Fibroblast of skin of right biceps (primary cell): ENCODE results near the gene DSC2.

ENCODE experiments used
- DNase-seq: peaks from one replicate; pipeline ENCODE4 v3.0.0-alpha.2; 2013

DSC2 gene

DNA sequence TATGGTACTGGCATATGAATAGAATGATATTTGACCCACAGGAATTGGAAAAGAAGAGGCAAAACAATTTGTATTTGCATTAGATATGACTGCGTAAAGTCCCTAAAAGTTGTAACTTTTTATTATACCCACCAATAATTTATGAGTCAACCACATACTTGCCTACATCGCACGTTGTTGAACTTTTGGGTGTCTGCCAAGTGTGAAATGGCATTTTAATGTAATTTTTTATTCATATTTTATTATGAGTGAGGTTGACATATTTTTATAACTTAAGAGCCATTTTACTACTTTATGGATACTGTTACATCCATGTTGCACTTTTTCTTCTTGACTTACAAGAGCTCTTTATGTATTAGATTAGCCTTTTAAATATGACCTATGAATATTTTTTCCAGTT is 4.6 kb downstream of the DSC2 start:
- no peak for DNase-seq

DNA sequence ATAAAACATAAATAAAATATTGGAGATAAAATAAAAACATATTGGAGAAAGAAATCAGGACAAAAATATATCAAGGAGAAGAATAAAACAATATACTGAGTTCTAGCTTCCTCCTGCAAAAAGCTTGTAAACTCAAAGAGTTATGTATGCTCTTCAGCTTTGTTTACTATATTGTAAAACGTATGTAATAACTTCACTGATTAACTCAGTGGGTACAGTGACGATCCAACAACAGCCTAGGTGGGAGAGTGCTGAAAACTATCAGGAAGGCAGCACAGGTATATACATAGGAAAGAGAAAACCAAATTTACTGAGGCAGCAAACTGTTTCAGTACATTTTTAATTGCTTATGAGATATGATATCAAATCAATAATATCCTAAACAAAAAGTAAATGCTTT is 8.3 kb downstream of the DSC2 start:
- no peak for DNase-seq

DNA sequence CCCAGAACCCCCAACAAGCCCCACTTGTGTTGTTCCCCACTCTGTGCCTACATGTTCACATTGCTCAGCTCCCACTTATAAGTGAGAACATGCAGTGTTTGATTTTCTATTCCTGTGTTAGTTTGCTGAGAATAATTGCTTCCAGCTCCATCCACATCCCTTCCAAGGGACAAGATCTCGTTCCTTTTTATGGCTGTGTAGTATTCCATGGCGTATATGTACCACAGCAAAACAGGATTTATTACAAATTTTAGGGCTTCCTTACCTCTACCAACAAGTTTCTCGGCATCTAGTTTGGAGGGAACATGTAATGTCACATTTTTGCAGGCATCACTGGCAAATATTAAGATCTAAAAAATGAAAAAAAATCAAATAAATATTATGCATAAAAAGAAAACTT is 8.9 kb downstream of the DSC2 start:
- no peak for DNase-seq

DNA sequence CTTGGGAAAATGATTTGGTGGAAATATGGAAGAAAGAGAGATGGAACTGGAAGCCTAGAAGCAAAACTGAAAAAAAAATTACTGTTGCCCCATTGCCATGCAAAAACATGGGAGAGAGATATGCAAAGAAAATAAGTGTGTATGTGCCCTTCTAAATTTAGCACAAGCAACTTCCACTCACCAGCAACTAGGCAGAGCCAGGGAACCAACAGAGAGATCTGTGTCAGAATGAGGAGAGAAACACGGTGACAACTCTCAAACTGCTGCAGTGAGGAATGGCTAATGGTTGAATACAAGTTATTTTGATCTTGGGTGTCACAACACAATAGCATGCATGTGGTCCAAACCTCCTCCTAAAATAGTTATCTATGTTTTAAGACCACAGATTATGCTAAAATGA is 10.9 kb downstream of the DSC2 start:
- no peak for DNase-seq

DNA sequence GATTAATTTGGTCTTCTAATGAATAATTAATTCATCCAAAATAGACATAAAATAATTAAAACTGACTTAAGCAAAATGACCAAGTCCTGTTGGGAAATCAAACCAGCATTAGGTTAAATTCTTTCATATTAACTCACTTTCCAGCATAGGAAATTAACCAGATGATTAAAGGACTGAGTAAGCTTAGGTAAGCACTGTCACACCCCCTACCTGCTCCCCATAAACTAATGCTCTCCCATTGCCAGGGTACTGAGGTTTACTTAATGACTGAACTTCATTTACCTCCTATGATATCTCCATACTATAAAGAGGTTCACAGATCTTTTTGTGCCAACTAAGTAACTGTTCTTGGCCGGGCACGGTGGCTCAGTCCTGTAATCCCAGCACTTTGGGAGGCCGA is 13.7 kb downstream of the DSC2 start:
- DNase-seq = no peak

DNA sequence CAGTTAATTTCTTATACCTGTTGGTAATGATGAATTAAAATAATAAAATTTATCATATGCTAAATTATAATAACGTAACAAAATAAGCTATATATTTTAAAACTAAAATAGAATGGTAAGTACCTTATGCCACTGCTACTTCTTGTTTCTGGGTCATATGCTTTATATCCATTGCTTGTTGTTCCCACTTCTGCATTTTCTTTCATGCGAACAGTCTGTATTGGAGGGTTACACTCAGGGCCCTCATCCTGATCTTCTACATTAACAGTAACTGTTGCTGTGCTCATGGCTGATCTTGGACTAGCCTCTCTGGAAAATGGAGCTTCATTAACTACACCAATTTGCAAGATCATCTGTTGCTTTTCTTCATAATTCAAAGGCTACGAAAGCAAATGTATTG is 22.2 kb downstream of the DSC2 start:
- DNase-seq = no peak

DNA sequence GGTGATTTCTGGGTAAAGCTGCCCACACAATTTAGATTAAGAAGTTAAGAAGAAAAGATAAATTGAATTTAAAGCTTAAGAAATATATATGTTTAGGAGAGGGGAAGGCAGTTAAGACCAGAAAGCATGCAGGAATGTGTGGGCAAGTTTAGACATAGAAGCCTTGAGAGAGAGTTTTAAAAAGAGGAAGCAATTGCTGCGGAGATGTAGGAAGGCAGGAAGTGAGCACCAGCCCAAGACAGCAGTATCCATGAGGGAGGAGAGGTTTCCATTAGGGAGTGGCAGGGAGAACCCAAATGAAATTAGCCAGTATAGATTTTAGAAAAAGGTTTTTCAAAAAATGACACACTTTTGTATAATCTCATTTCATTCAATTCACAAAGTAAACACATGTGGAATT is 24.3 kb downstream of the DSC2 start:
- no peak for DNase-seq

DNA sequence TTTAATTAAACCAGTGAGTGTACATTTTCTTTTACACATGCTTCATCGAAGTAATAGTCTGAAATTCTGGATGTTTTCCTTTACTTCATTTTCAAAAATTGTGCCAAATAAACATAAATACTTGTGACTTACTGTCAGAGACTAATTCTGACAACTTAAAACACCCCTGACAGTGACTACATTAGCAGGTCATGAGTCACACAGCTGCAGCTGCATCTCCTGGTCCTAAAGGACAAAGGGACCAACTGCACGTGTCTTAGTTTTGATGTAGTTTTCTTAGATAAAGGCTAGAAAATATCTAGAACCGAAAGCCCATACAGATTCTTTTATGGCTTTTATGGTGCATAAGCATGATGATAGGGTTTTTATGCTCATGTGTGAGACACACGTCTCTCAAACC is 30.0 kb downstream of the DSC2 start:
- no peak for DNase-seq

DNA sequence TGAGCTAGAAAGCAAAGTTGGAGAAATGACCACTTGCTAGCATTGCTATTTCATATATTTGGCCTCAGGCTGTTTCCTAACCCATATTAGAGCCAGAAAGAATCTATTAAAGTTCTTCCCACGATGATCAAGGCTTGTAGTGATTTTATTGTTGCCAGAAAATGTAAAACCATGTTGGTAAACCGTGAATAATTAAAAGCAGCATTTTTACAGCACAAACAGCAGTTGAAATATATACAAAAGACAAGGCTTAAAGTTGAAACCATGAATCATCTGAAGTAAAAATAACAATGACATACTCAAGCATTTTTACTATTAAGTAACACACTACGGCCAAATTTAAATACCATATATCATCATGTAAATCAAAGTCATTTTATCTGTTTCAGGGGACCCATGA is 32.0 kb downstream of the DSC2 start:
- no peak for DNase-seq

DNA sequence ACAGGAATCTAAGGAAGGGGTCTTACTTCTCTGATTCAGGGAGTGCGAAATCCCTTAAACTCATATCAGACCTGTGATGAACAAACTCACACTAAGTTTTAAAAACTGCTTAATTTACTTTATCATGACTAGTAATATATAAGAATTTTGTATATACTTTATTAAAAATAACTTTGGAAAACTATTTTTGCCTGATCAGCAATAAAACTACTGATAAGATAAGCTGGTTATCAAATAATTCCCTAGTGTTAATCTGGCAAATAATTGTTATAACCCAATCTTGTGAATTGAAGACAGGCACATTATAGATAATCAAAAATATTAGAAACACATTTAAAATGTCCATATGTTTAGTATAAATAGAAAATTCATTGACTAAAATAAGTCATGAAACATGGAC is 36.0 kb downstream of the DSC2 start:
- no peak for DNase-seq

DNA sequence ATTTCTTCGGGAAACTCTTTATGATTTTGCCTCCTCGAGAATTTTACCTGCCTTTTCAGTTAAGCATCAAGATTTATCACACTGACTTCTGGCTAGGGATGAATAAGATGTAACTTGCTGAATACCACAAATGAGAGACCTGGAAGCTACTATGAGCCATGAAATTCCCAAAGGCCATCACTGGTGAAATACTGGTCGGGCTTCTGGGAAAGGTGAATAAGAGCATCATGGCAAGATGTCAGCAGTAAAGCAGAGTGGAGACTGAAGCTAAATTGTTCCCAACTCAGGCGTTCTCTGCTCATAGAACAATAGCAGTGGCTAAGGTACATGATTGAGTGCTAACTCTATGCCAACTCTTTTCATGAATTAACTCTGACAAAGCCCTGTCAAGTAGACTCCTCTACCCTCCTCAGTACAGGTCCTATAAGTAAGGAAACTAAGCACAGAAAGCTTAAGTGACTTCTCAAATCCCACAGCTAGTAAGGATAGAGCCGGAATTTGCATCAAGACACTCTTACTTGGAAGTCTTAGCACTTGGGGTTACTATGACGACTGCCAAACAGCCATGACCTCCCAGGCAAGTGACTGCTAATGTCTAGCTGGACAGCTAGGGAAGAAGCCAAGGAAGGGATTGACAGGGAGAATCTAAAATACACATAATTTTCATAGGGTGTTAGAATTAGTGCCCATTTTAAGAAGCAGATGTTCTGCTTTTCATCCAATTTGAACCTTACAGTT is 37.0 kb downstream of the DSC2 start:
- DNase-seq = peak; percentile 25

DNA sequence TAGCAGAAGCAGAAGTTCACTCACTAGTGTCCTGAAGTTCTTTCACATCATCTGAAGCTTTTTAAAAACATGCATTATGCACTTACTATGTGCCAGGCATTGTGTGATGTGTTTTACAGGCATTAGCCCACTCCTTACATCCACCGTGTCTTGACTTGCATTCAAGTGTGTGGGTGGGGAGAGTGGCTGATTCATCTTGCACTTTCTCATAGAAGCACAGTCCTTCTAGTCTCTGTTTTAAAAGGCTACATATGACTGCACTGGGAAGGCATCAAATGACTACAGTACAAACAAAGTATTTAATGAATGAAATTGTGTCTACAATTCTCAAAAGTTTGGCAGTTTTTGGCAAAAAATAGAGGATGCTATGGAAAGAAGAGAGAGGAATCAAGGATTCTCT is 38.1 kb downstream of the DSC2 start:
- DNase-seq = no peak

DNA sequence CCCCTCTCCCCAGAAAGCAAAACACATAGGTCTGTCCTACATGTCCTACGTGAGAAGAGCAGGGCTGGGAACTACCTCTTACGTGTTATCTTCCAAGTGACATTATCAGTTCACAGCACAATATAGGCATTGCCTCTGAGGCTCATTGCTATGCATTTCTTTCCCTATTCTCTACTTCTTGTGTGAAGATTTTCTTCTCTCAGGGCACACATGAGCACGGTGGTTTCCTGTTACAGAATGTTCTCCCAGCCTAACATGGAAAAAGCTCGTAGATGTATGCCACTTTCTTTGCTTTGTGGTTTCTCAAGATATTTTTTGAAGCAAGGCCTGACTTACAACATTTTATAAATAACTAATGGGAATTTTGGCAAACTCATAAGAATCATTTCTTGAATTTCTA is 40.3 kb downstream of the DSC2 start:
- DNase-seq = no peak

DNA sequence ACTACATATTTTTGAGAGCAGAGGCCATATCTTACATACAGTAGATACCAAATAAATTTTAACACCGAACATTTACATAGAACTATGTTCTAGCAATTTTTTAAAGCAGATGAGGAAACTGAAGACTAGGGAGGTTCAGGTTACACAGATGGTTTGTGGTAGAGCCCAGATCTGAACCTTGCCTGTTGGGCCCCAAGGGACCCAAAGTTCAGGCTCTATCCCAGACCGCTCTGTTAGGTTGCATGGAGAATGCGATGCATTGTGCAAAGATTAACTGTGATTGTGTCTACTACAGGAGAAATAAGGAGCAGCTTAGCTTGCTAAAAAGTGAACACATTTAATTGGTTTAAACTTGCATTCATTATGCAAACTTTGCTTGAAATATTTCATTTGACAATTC is 43.3 kb downstream of the DSC2 start:
- no peak for DNase-seq

DNA sequence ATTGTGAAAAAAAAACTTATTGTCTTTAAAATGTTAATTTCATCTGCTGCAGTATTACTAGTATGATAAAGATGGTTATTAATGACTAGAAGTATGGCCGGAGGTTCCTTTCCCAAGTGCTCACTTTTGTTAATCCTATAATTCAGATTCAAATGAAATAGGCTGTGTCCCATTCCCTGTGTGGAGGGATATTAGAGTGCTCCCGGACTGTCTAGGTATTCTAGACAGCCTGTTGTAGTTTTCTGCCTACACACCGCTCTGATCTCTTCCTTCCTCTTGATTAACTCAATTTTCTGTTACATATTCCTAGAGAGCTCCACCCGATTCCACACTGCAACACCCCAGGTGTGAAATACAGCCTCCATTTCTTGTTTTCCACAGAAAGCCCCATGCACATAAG is 44.3 kb downstream of the DSC2 start:
- DNase-seq = no peak

DNA sequence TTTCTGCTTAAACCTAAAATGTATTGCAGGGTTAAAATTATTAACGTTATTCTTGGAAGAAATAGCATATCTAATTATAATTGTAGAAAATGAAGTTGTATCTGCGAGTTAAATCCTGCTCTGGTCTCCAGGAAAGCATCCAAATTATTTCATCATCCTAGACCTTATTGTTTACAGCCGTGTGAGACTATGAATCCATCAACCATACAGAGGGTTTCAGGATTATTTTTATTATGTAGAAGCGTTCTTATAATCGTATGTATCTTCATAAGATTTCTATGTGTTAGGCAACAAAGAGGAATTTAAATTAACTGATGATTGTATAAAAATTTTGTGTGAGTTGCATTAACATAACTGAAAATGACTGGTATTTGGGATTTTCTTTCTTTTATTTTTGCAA is 45.2 kb downstream of the DSC2 start:
- DNase-seq = no peak

DNA sequence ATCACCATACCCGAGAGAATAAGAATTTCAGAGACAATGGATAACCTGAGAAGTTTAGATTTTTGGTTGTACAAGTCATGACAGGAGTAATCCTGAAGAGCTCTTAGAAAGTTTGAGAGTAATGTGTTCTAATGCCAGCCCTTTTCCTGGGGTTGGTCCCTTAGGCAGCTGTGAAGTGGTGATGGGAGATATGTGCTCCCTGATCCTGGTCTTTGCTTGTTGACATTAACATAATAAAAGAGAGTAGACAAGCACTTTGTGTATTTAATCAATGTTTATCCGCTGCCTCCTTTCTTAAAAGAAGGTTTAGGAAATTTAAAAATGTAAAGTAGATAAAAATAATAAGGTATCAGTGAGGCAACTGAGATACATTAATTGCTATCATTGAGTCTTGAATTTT is 45.9 kb downstream of the DSC2 start:
- DNase-seq = no peak

DNA sequence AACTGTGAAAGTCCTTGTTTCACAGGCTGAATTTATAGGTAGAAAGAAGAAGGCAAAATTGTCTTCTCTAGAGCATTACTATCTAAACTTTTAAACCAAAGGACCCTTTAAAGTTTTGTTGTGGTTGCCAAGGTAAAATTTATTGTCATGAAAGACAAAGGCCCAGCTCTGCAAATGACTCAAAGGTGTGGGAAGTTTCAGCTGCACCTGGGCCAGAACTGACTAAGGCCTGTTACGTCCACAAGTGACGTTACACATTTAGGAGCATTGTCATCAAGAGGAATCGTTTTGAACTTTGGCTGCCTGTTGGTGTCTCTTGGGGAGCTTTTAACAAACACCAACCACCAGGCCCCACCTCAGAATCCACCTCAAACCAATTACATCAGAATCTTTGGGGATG is 51.6 kb downstream of the DSC2 start:
- no peak for DNase-seq

DNA sequence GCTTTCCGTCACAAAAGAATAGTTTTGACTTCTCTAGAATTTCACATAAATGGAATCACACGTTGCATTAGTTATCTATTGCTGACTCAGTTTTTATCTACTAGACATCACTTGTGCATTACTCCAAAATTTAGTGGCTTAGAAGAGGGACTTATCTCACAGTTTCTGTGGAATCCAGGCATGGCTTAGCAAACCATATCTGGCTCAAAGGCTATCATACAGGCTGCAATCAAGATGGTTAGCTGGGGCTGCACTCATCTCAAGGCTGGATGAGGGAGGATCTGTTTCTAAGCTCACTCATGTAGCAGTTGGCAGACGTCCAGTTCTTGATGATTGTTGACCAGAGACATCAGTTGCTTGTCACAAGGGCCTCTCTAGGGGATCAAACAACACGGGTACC is 53.0 kb downstream of the DSC2 start:
- DNase-seq = no peak

DNA sequence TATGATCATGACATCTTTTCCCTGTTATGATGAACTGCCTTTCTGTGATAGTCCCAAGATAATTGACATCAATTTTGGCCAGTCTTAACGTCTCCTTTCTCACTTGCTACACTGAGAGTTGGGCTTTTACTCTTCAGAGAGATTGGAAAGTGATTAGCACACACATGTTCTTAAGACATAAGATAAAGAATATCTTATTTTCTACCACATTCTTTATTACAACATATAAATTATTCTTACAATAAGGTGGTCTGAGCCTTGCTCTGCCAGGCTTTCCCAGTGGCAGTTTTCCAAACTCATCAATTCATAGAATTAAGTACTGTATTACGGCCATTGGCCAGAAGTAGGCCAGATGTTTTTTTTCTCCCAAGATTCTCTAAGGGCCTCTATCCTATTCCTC is 54.0 kb downstream of the DSC2 start:
- DNase-seq = no peak

DNA sequence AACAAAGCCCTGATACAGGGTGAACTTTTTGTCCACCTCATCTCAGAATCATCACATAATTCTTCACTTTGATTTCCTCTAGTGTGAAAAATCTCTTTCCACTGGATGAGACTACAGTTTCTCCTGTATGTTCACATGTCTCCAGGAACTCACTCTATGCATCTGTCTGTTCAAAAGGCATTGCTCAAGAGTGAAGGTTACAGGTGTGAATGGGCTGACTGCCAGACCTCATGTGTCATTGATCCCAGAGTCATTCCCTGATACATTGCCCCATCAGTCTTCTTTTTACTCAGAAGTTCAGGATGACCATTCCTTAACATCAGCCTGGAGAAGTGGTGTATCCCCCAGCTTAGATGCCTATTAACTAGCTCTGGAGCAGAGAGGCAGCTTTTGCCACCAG is 55.3 kb downstream of the DSC2 start:
- DNase-seq = no peak

DNA sequence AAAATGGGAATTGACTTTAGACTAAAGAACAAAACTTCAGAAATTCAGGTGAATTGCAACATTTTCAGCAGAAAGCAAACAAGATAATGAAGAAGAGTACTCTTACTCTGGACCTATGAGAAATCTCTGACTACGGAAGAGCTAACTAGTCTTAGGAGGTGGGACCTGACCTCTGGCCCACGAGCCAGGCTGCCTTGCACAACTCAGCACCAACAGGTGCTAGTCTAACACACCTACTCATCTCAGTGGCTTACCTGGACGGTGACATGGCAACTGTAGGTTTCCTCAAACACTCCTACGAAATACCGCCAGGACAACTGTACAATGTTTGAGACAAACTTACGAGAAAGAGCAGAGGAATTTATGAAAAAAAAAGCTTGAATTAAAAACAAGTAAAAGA is 56.6 kb downstream of the DSC2 start:
- no peak for DNase-seq

DNA sequence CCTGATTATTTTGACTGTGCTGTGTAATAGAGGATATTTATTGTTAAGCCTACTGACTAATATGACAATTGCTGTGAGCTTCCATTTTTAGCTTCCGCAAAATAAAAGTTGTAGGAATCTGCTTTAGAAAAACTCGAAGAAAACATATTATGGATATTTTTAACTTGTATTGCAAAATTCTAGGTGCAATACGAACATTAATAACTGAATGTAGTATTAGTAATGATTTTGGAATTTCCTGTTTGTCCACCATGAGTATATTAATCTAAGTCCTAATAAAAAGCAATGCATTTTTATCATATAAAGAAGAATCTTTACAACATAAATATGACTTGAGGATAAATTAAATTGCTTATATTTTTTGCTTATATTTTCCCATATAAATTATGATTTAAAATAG is 57.3 kb downstream of the DSC2 start:
- DNase-seq = no peak

DNA sequence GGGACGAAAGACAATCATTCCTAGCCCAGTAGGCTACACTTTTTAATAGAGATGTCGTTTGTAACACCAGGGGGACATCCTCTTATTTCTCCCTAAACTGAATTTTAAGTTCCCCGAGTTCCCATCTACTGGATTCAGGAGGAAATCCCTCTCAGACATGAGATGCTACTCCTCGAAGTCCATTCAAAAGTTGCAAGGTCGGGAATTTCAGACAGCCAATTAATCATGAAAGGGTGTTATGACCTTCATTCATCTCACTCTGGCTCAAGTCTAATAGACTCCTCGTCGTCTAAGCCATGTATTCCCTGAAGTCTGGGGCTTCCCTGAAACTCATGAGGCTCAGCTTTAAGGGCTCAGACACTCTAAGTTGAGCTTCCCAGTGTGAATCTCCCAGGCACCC is 58.5 kb downstream of the DSC2 start:
- DNase-seq = no peak

DNA sequence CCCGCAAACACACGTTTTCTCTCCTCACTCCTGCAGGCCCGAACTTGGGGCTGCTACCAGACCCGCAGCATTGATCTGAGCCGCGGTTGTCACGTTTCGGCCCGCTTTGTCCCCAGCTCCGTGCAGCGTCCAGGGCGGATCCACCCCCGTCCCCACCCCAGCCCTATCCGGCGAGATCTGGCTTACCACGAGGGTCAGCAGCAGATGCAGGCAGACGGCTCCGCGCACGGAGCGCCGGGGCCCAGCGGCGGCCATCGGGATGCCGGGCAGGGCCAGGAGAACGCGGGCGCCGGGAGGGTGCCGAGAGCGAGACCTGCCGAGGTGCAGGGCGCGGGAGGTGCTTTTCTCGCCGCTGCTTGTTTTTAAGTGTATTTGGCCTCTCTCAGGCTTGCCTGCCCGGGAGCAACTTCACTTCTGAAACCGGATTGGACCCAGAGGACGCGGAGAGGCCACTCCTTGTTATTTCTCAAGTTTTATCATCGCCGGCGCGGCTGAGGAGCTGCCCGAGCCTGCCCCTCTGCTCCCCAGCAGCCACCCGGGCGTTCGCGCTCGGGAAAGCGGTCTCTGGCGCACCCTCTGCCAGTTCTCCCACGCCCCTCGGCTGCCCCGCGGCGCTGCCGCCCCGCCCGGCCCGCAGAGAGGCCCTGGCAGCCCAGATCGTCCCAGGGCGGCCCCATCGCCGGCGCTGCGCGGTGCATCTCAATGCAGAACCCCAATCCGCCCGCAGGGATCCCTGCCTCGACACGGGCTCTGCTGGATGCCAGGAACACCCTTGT is 59.6 kb downstream of the DSC2 start, which contains the start of gene DSC3:
Gene DSC3, minus strand, starts transcription at position 337 of the 776 bp plus-strand sequence. Its CDS starts 82 bp downstream, at position 255.
- DNase-seq = no peak
